Gastrocnemius medialis (tissue), 4 donors: ENCODE results near the gene KCNQ1. TPM values are rescaled to one million over a fixed set of nuclear protein-coding genes. Genes with fewer than 3 reads are reported as not detected.

ENCODE experiments used
- ATAC-seq, 2 donors: fragments of 150-250 bp; one replicate each; pipeline ENCODE4 v1.9.1; 2016
- DNase-seq, 2 donors: peaks; one replicate each; pipeline ENCODE4 v3.0.0-alpha.2; 2019
- H3K27ac ChIP-seq, 4 donors: fragments of 200-600 bp; sonication (generic); 1 replicate in 1 of 4; 2 replicates in 3 of 4; pipeline ENCODE4 v1.5.1; 2016 to 2018; ENCODE audit warnings: mild to moderate bottlenecking in 2 of 4, moderate library complexity in 1 of 4
- H3K27me3 ChIP-seq, 3 donors: fragments of 200-600 bp; sonication (generic) in 2 of 3; 1 replicate in 1 of 3; 2 replicates in 2 of 3; pipeline versions ENCODE4 v1.5.1 to v1.6.0; 2016 to 2019; ENCODE audit warnings: mild to moderate bottlenecking in 1 of 3, moderate library complexity in 1 of 3
- H3K36me3 ChIP-seq, 2 donors: fragments of 200-600 bp; sonication (generic) in 1 of 2; one replicate each; pipeline ENCODE4 v1.5.1; 2017 to 2018
- H3K4me1 ChIP-seq, 2 donors: fragments of 200-600 bp; sonication (generic) in 1 of 2; one replicate each; pipeline ENCODE4 v1.5.1; 2016 to 2017; ENCODE audit warnings: mild to moderate bottlenecking in 2 of 2
- H3K4me3 ChIP-seq, 4 donors: fragments of 200-600 bp; sonication (generic) in 3 of 4; 1 replicate in 1 of 4; 2 replicates in 3 of 4; pipeline ENCODE4 v1.5.1; 2016 to 2019; ENCODE audit warnings: mild to moderate bottlenecking in 2 of 4
- H3K9me3 ChIP-seq, 3 donors: fragments of 200-600 bp; sonication (generic) in 2 of 3; 1 replicate in 1 of 3; 2 replicates in 2 of 3; pipeline ENCODE4 v1.5.1; 2016 to 2019
- CTCF ChIP-seq, 5 experiments: fragments of 450-650 bp in 3 of 5; fragments of 200-600 bp in 2 of 5; sonication (generic) in 2 of 5; IDR thresholded peaks in 4 of 5; conservative IDR thresholded peaks in 1 of 5; 1 replicate in 4 of 5; 2 replicates in 1 of 5; pipeline ENCODE4 v1.5.1; 2016 to 2019; ENCODE audit warnings: antibody characterized with exemption in 5 of 5, mild to moderate bottlenecking in 3 of 5, moderate library complexity in 3 of 5
- POLR2A ChIP-seq, 2 donors: fragments of 450-650 bp; IDR thresholded peaks; one replicate each; pipeline ENCODE4 v1.6.1; 2017; ENCODE audit warnings: antibody characterized with exemption in 2 of 2, mild to moderate bottlenecking in 2 of 2, moderate library complexity in 2 of 2
- in situ Hi-C, 4 donors: fragments of 200-750 bp; cut with MboI; loops; one replicate each; pipeline versions ENCODE4 v1.15.0 to v1.8.0; 2017; ENCODE audit warnings: low sequenced_read_pairs in 4 of 4
- intact Hi-C: fragments of 100-400 bp; cut with DNase I; formaldehyde crosslinking; loops from one replicate; pipeline ENCODE4 v1.15.1; 2023; ENCODE audit warnings: low total_unique reads
- total RNA-seq, 4 donors: library from RNA; depleted of rRNA; stranded (reverse); fragments of >200 nt; gene quantifications; one replicate each; pipeline versions ENCODE4 v1.1.0 to v1.2.3, GENCODE V29; 2016

Gene KCNQ1
- total RNA-seq, 4 donors from 2014 or later = 0.15 to 1.00 (median 0.67) TPM

- no peak for ATAC-seq
- no peak overlapping the region for H3K4me3 ChIP-seq
- H3K36me3 ChIP-seq = no peaks in the 10 kb centered on the region
- no peaks in the 10 kb centered on the region for H3K9me3 ChIP-seq
- H3K4me1 ChIP-seq = peaks cover 0 to 4% of the 10 kb centered on the region in 2 donors
- in situ Hi-C loops (no loop called here), intact Hi-C loops (no loop called here)
- DNase-seq = no peak
- peaks cover 0 to 14% (median 9%) of the 10 kb centered on the region in 3 donors for H3K27me3 ChIP-seq
- no peak overlapping the region for H3K27ac ChIP-seq
- no peak for TF ChIP-seq POLR2A (IDR thresholded peaks at IDR 0.05)
- TF ChIP-seq CTCF (IDR thresholded peaks at IDR 0.05 in 4 of 5, conservative IDR thresholded peaks at IDR 0.05 in 1 of 5) = no peak
These were observed 414.9 kb downstream of the KCNQ1 start for GRCh38 chr11:2859699-2860037.

- H3K9me3 ChIP-seq = no peaks in the 10 kb centered on the region
- in situ Hi-C loops (no loop called here), intact Hi-C loops (no loop called here)
- H3K4me1 ChIP-seq = peaks cover 0 to 4% of the 10 kb centered on the region in 2 donors
- H3K36me3 ChIP-seq = no peaks in the 10 kb centered on the region
- no peak overlapping the region for H3K27ac ChIP-seq
- H3K4me3 ChIP-seq = no peak overlapping the region
- ATAC-seq (no peak), DNase-seq (no peak)
- no peak for TF ChIP-seq CTCF (IDR thresholded peaks at IDR 0.05 in 4 of 5, conservative IDR thresholded peaks at IDR 0.05 in 1 of 5)
- peaks cover 0 to 14% (median 9%) of the 10 kb centered on the region in 3 donors for H3K27me3 ChIP-seq
These were observed 415.8 kb downstream of the KCNQ1 start for GRCh38 chr11:2860636-2861035.

GRCh38 chr11:2862395-2863275 lies 417.8 kb downstream of the KCNQ1 start:
- DNase-seq = no peak
- ATAC-seq = no peak
- Histone ChIP-seq H3K4me1 (peaks cover 0 to 4% of the 10 kb centered on the region in 2 donors), H3K9me3 (no peaks in the 10 kb centered on the region), H3K27me3 (peaks cover 0 to 14% (median 13%) of the 10 kb centered on the region in 3 donors), H3K27ac (no peak overlapping the region), H3K4me3 (peak overlapping the region in 2 of 4 donors; percentile 36 to 39), H3K36me3 (no peaks in the 10 kb centered on the region)
- no peak for TF ChIP-seq CTCF (IDR thresholded peaks at IDR 0.05 in 4 of 5, conservative IDR thresholded peaks at IDR 0.05 in 1 of 5)
- no peak for TF ChIP-seq POLR2A (IDR thresholded peaks at IDR 0.05)
- intact Hi-C loops = no loop called here
- in situ Hi-C loops = no loop called here

GRCh38 chr11:2863276-2863618 lies 418.4 kb downstream of the KCNQ1 start:
- TF ChIP-seq CTCF (IDR thresholded peaks at IDR 0.05 in 4 of 5, conservative IDR thresholded peaks at IDR 0.05 in 1 of 5) (no peak), POLR2A (IDR thresholded peaks at IDR 0.05) (no peak)
- peaks cover 4 to 17% (median 13%) of the 10 kb centered on the region in 3 donors for H3K27me3 ChIP-seq
- intact Hi-C loops (no loop called here), in situ Hi-C loops (no loop called here)
- H3K4me1 ChIP-seq = no peaks in the 10 kb centered on the region
- DNase-seq (no peak), ATAC-seq (no peak)
- no peaks in the 10 kb centered on the region for H3K36me3 ChIP-seq
- no peaks in the 10 kb centered on the region for H3K9me3 ChIP-seq
- H3K27ac ChIP-seq = no peak overlapping the region
- no peak overlapping the region for H3K4me3 ChIP-seq
